SK-N-SH (cell line): ENCODE results near the gene ANKRD44. TPM values are rescaled to one million over a fixed set of nuclear protein-coding genes. Genes with fewer than 3 reads are reported as not detected.
A peak's percentile ranks its signal among the peaks of the same experiment; 100 is the strongest.

ENCODE experiments used
- CTCF ChIA-PET: fragments of 300-600, 350-600 bp; formaldehyde crosslinking; extraction: SDS; loops from one replicate; lab custom pipeline; 2021; lab: Yijun Ruan, JAX
- POLR2A ChIA-PET: fragments of 350-600 bp; sonication (Branson Sonifier 250); formaldehyde crosslinking; extraction: SDS; loops from one replicate; lab custom pipeline; 2020; ENCODE audit warnings: antibody characterized with exemption, inconsistent platforms; lab: Yijun Ruan, JAX
- DNase-seq: peaks from one replicate; pipeline ENCODE4 v3.0.0; 2012
- H2AFZ ChIP-seq: fragments of 200-600 bp; sonication (generic); 2 replicates; pipeline ENCODE4 v1.8.1; 2016; ENCODE audit warnings: antibody characterized with exemption, mild to moderate bottlenecking, low read depth
- H3F3A ChIP-seq: fragments of 200-600 bp; sonication (generic); replicated peaks from 2 replicates; pipeline ENCODE3; 2016; ENCODE audit warnings: antibody characterized with exemption, mild to moderate bottlenecking; ENCODE audit not compliant: insufficient read depth
- H3K27ac ChIP-seq, 2 experiments: fragments of 200-500 bp in 1 of 2; fragments of 200-600 bp in 1 of 2; sonication (Bioruptor generic) in 1 of 2; sonication (generic), shearing (Covaris generic) in 1 of 2; 2 replicates each; pipeline versions ENCODE4 v1.5.1 to v1.6.1; 2014 to 2016; ENCODE audit warnings: low read depth in 2 of 2, inconsistent platforms in 1 of 2, low read length in 1 of 2, mild to moderate bottlenecking in 1 of 2, mixed read lengths in 1 of 2
- H3K27me3 ChIP-seq: fragments of 200-600 bp; sonication (generic), shearing (Covaris generic); 2 replicates; pipeline ENCODE4 v1.6.1; 2016; ENCODE audit warnings: mixed run types; ENCODE audit not compliant: insufficient read depth
- H3K36me3 ChIP-seq, 2 experiments: fragments of 200-500 bp in 1 of 2; fragments of 200-600 bp in 1 of 2; sonication (Bioruptor generic) in 1 of 2; sonication (generic) in 1 of 2; replicated peaks in 1 of 2; 2 replicates each; pipeline versions ENCODE3 to v1.5.1; 2014 to 2016; ENCODE audit warnings: low read length in 1 of 2, mild to moderate bottlenecking in 1 of 2; ENCODE audit not compliant: insufficient read depth in 2 of 2, control insufficient read depth in 1 of 2
- H3K4me1 ChIP-seq, 2 experiments: fragments of 200-500 bp in 1 of 2; fragments of 200-600 bp in 1 of 2; sonication (Bioruptor generic) in 1 of 2; sonication (generic), shearing (Covaris generic) in 1 of 2; 2 replicates each; pipeline versions ENCODE4 v1.5.1 to v1.6.1; 2014 to 2016; ENCODE audit warnings: low read depth in 1 of 2, low read length in 1 of 2, mixed run types in 1 of 2; ENCODE audit not compliant: insufficient read depth in 2 of 2, control insufficient read depth in 1 of 2
- H3K4me2 ChIP-seq: fragments of 200-600 bp; sonication (generic), shearing (Covaris generic); 2 replicates; pipeline ENCODE4 v1.6.1; 2017; ENCODE audit warnings: mixed run types
- H3K4me3 ChIP-seq, 2 experiments: fragments of 200-500 bp in 1 of 2; fragments of 200-600 bp in 1 of 2; sonication (Bioruptor generic) in 1 of 2; sonication (generic), shearing (Covaris generic) in 1 of 2; 2 replicates each; pipeline versions ENCODE4 v1.5.1 to v1.8.1; 2014 to 2016; ENCODE audit warnings: low read depth in 2 of 2, inconsistent platforms in 1 of 2, low read length in 1 of 2, mild to moderate bottlenecking in 1 of 2, mixed read lengths in 1 of 2, moderate library complexity in 1 of 2
- H3K79me2 ChIP-seq: fragments of 200-600 bp; sonication (generic); 2 replicates; pipeline ENCODE4 v1.8.1; 2017; ENCODE audit warnings: mild to moderate bottlenecking; ENCODE audit not compliant: insufficient read depth
- H3K9ac ChIP-seq: fragments of 200-600 bp; sonication (generic); 2 replicates; pipeline ENCODE4 v1.6.1; 2017; ENCODE audit warnings: mixed run types
- H3K9me2 ChIP-seq: fragments of 200-600 bp; sonication (generic); 2 replicates; pipeline ENCODE4 v1.6.1; 2017; ENCODE audit warnings: mixed run types
- H3K9me3 ChIP-seq: fragments of 200-600 bp; sonication (generic); 2 replicates; pipeline ENCODE4 v1.6.1; 2017; ENCODE audit warnings: mixed run types, mild to moderate bottlenecking, moderate library complexity
- H4K20me1 ChIP-seq: fragments of 200-600 bp; sonication (generic); 2 replicates; pipeline ENCODE4 v1.6.1; 2017; ENCODE audit warnings: mild to moderate bottlenecking, mixed run types; ENCODE audit not compliant: insufficient read depth
- EP300 ChIP-seq, 2 experiments: IDR thresholded peaks; 2 replicates each; pipeline versions ENCODE4 v1.4.0 to v1.6.1; 2012; ENCODE audit warnings: borderline replicate concordance in 1 of 2, low read depth in 1 of 2, low read length in 1 of 2
- FOXJ3 ChIP-seq: sonication (generic); formaldehyde crosslinking; IDR thresholded peaks from 2 replicates; pipeline ENCODE4 v1.5.1; 2020; ENCODE audit warnings: mild to moderate bottlenecking, missing genetic modification reagents
- GATA2 ChIP-seq: sonication (generic); formaldehyde crosslinking; IDR thresholded peaks from 2 replicates; pipeline ENCODE4 v1.5.0; 2020; ENCODE audit warnings: mild to moderate bottlenecking, missing genetic modification reagents
- IRF3 ChIP-seq: fragments of 150-350 bp; IDR thresholded peaks from 2 replicates; pipeline ENCODE4 v1.6.1; 2016; ENCODE audit warnings: mild to moderate bottlenecking, low read depth, low read length
- MEF2A ChIP-seq: IDR thresholded peaks from 2 replicates; pipeline ENCODE4 v1.4.0; 2012; ENCODE audit warnings: low read depth, borderline replicate concordance
- MXI1 ChIP-seq: IDR thresholded peaks from 2 replicates; pipeline ENCODE4 v1.6.1; 2012; ENCODE audit warnings: mild to moderate bottlenecking, low read depth, low read length, improper control_type of control experiment
- NFIC ChIP-seq: IDR thresholded peaks from 2 replicates; pipeline ENCODE4 v1.4.0; 2012; ENCODE audit warnings: borderline replicate concordance
- POLR2AphosphoS5 ChIP-seq: IDR thresholded peaks from 2 replicates; pipeline ENCODE4 v1.6.1; 2012; ENCODE audit warnings: low read depth, low read length
- RAD21 ChIP-seq: IDR thresholded peaks from 2 replicates; pipeline ENCODE4 v1.6.1; 2012; ENCODE audit warnings: mild to moderate bottlenecking, low read length
- RCOR1 ChIP-seq: fragments of 150-350 bp; IDR thresholded peaks from 2 replicates; pipeline ENCODE4 v1.6.1; 2017; ENCODE audit warnings: antibody characterized with exemption, low read length
- RFX5 ChIP-seq: IDR thresholded peaks from 2 replicates; pipeline ENCODE4 v1.6.1; 2012; ENCODE audit warnings: mild to moderate bottlenecking, improper control_type of control experiment, low read length
- TAF1 ChIP-seq: IDR thresholded peaks from 2 replicates; pipeline ENCODE4 v1.6.1; 2012; ENCODE audit warnings: low read depth, mild to moderate bottlenecking, low read length, moderate library complexity, borderline replicate concordance
- TEAD4 ChIP-seq: IDR thresholded peaks from 2 replicates; pipeline ENCODE4 v1.4.0; 2012; ENCODE audit warnings: mild to moderate bottlenecking, borderline replicate concordance; ENCODE audit not compliant: insufficient read depth
- WGBS: methylation state at CpG from one replicate; pipeline ENCODE4 v1.1.6; 2017; ENCODE audit warnings: low lambda C conversion rate; 5-methylcytosine and 5-hydroxymethylcytosine counted together
- polyA plus RNA-seq, 3 experiments: library from polyadenylated mRNA; depleted of rRNA; stranded (reverse); fragments of >200 nt; gene quantifications; 2 replicates each; pipeline ENCODE4 v1.2.3, GENCODE V29; 2012
- TF ChIP-seq, protein P1 (sequence below): IDR thresholded peaks from 2 replicates; pipeline ENCODE4 v1.4.0; 2012; ENCODE audit warnings: low read depth
- TF ChIP-seq, protein P2 (sequence below): IDR thresholded peaks from 2 replicates; pipeline ENCODE4 v1.4.0; 2012; ENCODE audit warnings: low read depth, borderline replicate concordance

ANKRD44 gene
- polyA plus RNA-seq, 1 of the 3 experiments (the other 2 are of a cell fraction) = 12.5 TPM

- TF ChIP-seq IRF3 (no peak), MEF2A (no peak), NFIC (no peak), TEAD4 (no peak; the same call in 1 of the 2 replicates), POLR2AphosphoS5 (peak; percentile 34; the same call in 1 of the 2 replicates), RCOR1 (peak; percentile 45; the same call in 1 of the 2 replicates), TAF1 (no peak)
- TF ChIP-seq, protein P1, sequence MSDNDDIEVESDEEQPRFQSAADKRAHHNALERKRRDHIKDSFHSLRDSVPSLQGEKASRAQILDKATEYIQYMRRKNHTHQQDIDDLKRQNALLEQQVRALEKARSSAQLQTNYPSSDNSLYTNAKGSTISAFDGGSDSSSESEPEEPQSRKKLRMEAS = no peak
- TF ChIP-seq, protein P2, sequence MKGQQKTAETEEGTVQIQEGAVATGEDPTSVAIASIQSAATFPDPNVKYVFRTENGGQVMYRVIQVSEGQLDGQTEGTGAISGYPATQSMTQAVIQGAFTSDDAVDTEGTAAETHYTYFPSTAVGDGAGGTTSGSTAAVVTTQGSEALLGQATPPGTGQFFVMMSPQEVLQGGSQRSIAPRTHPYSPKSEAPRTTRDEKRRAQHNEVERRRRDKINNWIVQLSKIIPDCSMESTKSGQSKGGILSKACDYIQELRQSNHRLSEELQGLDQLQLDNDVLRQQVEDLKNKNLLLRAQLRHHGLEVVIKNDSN = no peak
These were observed 162.2 kb downstream of the ANKRD44 start (continued) for GRCh38 chr2:197148401-197148800.

DNA sequence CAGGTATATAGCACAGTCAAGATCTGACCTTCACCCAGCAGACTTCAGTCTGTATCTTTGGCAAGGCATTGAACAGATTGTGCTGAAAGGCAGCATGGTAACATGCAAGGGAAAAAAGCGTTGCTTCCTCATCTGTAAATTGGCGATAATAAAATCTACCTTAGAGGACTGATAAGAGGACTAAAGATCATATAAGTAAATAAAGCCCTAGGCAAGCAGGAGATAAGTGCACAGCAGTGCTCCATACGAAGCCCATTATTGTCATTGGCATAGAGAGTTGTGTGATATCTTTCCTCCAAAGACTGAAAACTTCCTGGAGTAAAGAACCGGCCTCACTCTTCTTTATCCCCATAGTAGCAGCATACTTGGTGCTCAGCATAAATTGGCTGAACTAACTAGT, 162.6 kb downstream of the ANKRD44 start:
- DNase-seq = peak; percentile 52
- CTCF ChIA-PET = interaction anchor here (1.2 kb wide), 1 partner anchor 35 kb away, joined by 6 read pairs; no protein-coding TSS in a partner anchor
- WGBS = 63% methylated on average over 4 of the region's 4 CpGs
- H3K36me3 ChIP-seq = peaks cover 0 to 3% of the 10 kb centered on the region in 2 experiments
- H3K27me3 ChIP-seq = no peaks in the 10 kb centered on the region
- no peak overlapping the region for H3K4me3 ChIP-seq
- peak in 1 of 2 experiments; percentile 83; a peak in 1 of 4 replicates for TF ChIP-seq EP300 (IDR thresholded peaks at IDR 0.05; ENCODE audit: borderline replicate concordance in 1 of 2, low read depth in 1 of 2, low read length in 1 of 2)
- 0 out of 2 replicates have a peak, but pooled peaks have one; percentile 0 for TF ChIP-seq MXI1
- TF ChIP-seq FOXJ3 = peak; percentile 59; the same call in 1 of the 2 replicates
- TF ChIP-seq RAD21 = no peak
- TF ChIP-seq RCOR1 = peak; percentile 37; the same call in 1 of the 2 replicates
- no peak for TF ChIP-seq RFX5
- TF ChIP-seq GATA2 (CRISPR knock-in tag) = peak; percentile 77
- TF ChIP-seq MEF2A = no peak
- no peaks in the 10 kb centered on the region for H3F3A ChIP-seq
- H3K4me1 ChIP-seq = peaks cover 5 to 45% of the 10 kb centered on the region in 2 experiments; a peak in 3 of 4 replicates
- H2AFZ ChIP-seq = no peak overlapping the region
- no peak overlapping the region for H3K4me2 ChIP-seq
- no peaks in the 10 kb centered on the region; the same call in 1 of the 2 replicates for H3K9me2 ChIP-seq
- no peak overlapping the region for H3K9ac ChIP-seq
- no peaks in the 10 kb centered on the region for H4K20me1 ChIP-seq
- H3K27ac ChIP-seq = peak overlapping the region in 1 of 2 experiments; percentile 99; a peak in 2 of 4 replicates
- no peaks in the 10 kb centered on the region for H3K9me3 ChIP-seq
- H3K79me2 ChIP-seq = no peaks in the 10 kb centered on the region
- POLR2A ChIA-PET = no interaction called here
